ENCODE measurements around the gene PRKCH. TPM values are rescaled to one million over a fixed set of nuclear protein-coding genes. Genes with fewer than 3 reads are reported as not detected.
A peak's percentile ranks its signal among the peaks of the same experiment; 100 is the strongest.

Gene PRKCH
- total and polyA plus RNA-seq, 4 experiments from 2014 or later: 246 to 284 (median 249) TPM

DNA sequence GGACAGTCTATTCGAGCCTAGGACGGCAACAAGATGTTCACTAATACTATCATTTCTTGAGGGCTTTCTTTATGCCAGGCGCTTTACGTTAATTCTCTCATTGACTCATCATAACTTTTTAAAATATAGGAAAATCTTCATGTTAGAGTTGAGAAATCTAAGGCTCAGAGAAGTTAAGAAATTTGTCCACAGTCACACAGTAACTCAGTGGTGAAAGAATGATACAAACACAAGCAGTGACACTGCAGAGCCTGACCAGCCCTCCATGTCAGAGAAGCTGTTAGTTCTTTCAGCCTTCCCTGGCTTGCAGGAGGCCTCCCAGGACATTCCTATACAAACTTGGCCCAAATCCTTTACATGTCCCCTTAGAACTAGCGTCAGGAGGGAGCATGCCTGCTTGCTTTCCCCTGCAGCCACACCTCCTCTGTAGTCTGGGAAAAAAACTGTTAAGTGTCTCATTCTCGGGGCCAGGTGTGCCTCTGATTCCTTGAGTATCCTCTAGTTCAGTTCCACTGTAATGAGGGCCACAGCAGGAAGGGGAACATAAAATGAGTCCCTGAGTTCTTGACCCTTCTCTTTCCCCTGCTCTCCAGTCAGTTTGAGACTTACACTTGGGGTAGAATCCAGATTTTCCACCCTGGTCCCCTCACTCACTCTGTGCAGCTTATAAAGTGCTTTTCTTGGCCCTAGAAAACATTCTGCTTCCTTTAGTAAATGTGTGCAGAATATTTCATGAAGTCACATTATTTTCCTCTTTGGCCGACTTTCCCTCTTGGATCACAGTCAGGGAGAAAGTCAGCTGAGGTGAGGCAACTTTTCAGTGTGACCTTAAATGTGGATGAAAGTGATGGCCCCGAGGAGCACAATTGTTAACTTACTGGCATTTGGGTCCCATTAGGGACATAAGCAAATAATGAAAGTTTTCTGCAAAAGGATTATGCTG is 221.7 kb downstream of the PRKCH start:
- Histone ChIP-seq H3K4me1 (ENCODE audit: insufficient read depth, low read length) (no peaks in the 10 kb centered on the region), H3K27me3 (ENCODE audit: insufficient read depth, low read length) (no peaks in the 10 kb centered on the region), H3K27ac (ENCODE audit: low read depth, low read length) (no peak overlapping the region), H3K36me3 (ENCODE audit: insufficient read depth, low read length) (peaks cover 82% of the 10 kb centered on the region), H3K4me3 (ENCODE audit: low read length in 2 of 2) (no peak overlapping the region), H3K9me3 (ENCODE audit: control insufficient read depth in 1 of 2, low read length in 2 of 2) (no peaks in the 10 kb centered on the region)
- Mint-ChIP-seq H3K27me3 (no peaks in the 10 kb centered on the region), H3K4me3 (no peak overlapping the region), H3K27ac (peak overlapping the region in 4 of 7 donors; percentile 25 to 41 (median 34)), H3K9me3 (peaks cover 0 to 3% (median 0%) of the 10 kb centered on the region in 8 donors), H3K36me3 (peaks cover 61 to 96% of the 10 kb centered on the region in 2 donors), H3K4me1 (peaks cover 4 to 23% (median 10%) of the 10 kb centered on the region in 4 donors)
- intact Hi-C loops (cut with micrococcal nuclease): no loop called here
- no peak for DNase-seq
- CTCF ChIA-PET (ENCODE audit: partially characterized antibody): no interaction called here
- POLR2A ChIA-PET (ENCODE audit: partially characterized antibody): no interaction called here

DNA sequence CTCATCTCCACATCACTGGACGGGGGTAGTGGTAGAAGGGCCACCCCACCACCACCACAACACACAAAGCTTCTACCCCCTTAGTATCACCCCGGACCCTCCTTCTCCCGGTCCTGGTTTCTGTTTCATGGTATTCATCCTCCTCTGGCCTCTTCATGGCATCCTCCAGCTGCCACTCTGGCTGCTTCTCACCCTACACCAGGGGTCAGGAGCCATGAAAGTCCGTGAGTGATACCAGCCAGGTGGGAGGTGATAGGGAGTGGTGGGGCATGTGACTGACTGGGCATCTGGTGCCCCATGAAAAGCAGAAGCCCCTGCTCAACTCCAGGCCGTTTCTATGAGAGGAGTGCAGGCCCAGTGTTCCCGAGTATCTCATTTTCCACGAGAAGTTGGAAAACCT is 222.6 kb downstream of the PRKCH start:
- no peak for DNase-seq
- CTCF ChIA-PET (ENCODE audit: partially characterized antibody): interaction anchor here (1.0 kb wide), 1 partner anchor 10 kb away, joined by 3 read pairs; no protein-coding TSS in a partner anchor

GRCh38 chr14:61544448-61545330 is 223.3 kb downstream of the PRKCH start:
- Histone ChIP-seq H3K4me1 (ENCODE audit: insufficient read depth, low read length) (no peaks in the 10 kb centered on the region), H3K36me3 (ENCODE audit: insufficient read depth, low read length) (peaks cover 88% of the 10 kb centered on the region), H3K27ac (ENCODE audit: low read depth, low read length) (no peak overlapping the region), H3K4me3 (ENCODE audit: low read length in 2 of 2) (no peak overlapping the region), H3K9me3 (ENCODE audit: control insufficient read depth in 1 of 2, low read length in 2 of 2) (no peaks in the 10 kb centered on the region), H3K27me3 (ENCODE audit: insufficient read depth, low read length) (no peaks in the 10 kb centered on the region)
- Mint-ChIP-seq H3K4me1 (peaks cover 4 to 26% (median 12%) of the 10 kb centered on the region in 4 donors), H3K9me3 (peaks cover 0 to 3% (median 0%) of the 10 kb centered on the region in 8 donors), H3K4me3 (peak overlapping the region in 2 of 8 donors; percentile 18 to 31), H3K27me3 (no peaks in the 10 kb centered on the region), H3K36me3 (peaks cover 66 to 94% of the 10 kb centered on the region in 2 donors), H3K27ac (peak overlapping the region; percentile 14 to 85 (median 69))
- intact Hi-C loops (cut with micrococcal nuclease): no loop called here
- CTCF ChIA-PET (ENCODE audit: partially characterized antibody): interaction anchor here (1.0 to 1.7 kb wide), 3 partner anchors 9 to 185 kb away, joined by 3 to 14 read pairs (median 3); no protein-coding TSS in a partner anchor
- POLR2A ChIA-PET (ENCODE audit: partially characterized antibody): no interaction called here
- DNase-seq: no peak

More for the DNA sequence above, 222.6 kb downstream of the PRKCH start:
- Histone ChIP-seq H3K9me3 (ENCODE audit: control insufficient read depth in 1 of 2, low read length in 2 of 2) (no peaks in the 10 kb centered on the region), H3K27me3 (ENCODE audit: insufficient read depth, low read length) (no peaks in the 10 kb centered on the region), H3K27ac (ENCODE audit: low read depth, low read length) (no peak overlapping the region), H3K4me1 (ENCODE audit: insufficient read depth, low read length) (no peaks in the 10 kb centered on the region), H3K4me3 (ENCODE audit: low read length in 2 of 2) (no peak overlapping the region), H3K36me3 (ENCODE audit: insufficient read depth, low read length) (peaks cover 86% of the 10 kb centered on the region)
- H3K4me1 Mint-ChIP-seq: peaks cover 4 to 23% (median 11%) of the 10 kb centered on the region in 4 donors
- H3K9me3 Mint-ChIP-seq: peaks cover 0 to 3% (median 0%) of the 10 kb centered on the region in 8 donors
- H3K27me3 Mint-ChIP-seq: no peaks in the 10 kb centered on the region
- intact Hi-C loops (cut with micrococcal nuclease): no loop called here
- POLR2A ChIA-PET (ENCODE audit: partially characterized antibody): no interaction called here
- H3K36me3 Mint-ChIP-seq: peaks cover 63 to 94% of the 10 kb centered on the region in 2 donors
- peak overlapping the region in 2 of 7 donors; percentile 50 to 68 for H3K27ac Mint-ChIP-seq
- no peak overlapping the region for H3K4me3 Mint-ChIP-seq

DNA sequence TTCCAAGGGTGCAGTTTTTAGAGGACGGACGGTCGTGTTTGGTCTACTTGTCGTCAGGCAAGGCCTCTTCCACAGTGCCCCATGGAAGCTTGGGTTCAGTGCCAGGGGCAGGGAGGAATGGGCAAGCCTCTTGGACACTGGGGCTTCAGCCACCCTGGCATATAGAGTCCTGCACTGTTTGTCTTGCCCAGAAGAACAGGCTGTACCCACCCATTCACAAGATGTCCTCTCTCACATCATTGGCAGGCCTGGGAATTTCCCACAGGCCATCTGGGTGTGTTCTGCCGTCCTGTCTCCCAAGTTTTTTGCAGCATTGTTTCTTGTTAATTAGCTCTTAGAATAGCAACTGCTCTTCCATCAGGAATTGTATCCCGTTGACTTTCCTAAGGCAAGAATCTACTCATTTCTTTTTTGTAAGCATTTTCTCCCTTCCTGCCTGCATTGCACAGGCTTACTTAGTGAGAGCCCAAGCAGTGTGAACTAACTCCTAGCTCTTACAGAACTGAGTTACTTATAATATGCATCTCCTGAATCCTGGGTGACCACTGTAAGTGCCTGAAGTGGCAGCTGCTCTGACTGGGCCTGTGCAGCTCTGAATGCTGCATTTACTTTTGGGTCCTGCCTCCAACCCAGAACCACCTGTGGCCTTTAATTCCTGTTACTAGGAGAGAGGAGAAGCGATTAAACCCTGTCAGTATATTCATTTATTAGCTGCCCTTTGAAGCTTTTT is 224.5 kb downstream of the PRKCH start:
- peak overlapping the region in 1 of 8 donors; percentile 27 for H3K4me3 Mint-ChIP-seq

GRCh38 chr14:61547186-61548069 is 226.0 kb downstream of the PRKCH start:
- CTCF ChIA-PET (ENCODE audit: partially characterized antibody): interaction anchor here (1.8 kb wide), 2 partner anchors 10 to 72 kb away, joined by 6 to 9 read pairs; no protein-coding TSS in a partner anchor
- Histone ChIP-seq H3K27me3 (ENCODE audit: insufficient read depth, low read length) (no peaks in the 10 kb centered on the region), H3K27ac (ENCODE audit: low read depth, low read length) (no peak overlapping the region), H3K4me3 (ENCODE audit: low read length in 2 of 2) (no peak overlapping the region), H3K9me3 (ENCODE audit: control insufficient read depth in 1 of 2, low read length in 2 of 2) (no peaks in the 10 kb centered on the region), H3K36me3 (ENCODE audit: insufficient read depth, low read length) (peaks cover 85% of the 10 kb centered on the region), H3K4me1 (ENCODE audit: insufficient read depth, low read length) (peaks cover 13% of the 10 kb centered on the region)
- POLR2A ChIA-PET (ENCODE audit: partially characterized antibody): interaction anchor here (1.1 kb wide), 1 partner anchor 11 kb away, joined by 3 read pairs; no protein-coding TSS in a partner anchor
- H3K27me3 Mint-ChIP-seq: no peaks in the 10 kb centered on the region
- peak overlapping the region in 1 of 8 donors; percentile 34 for H3K4me3 Mint-ChIP-seq
- peaks cover 74 to 94% of the 10 kb centered on the region in 2 donors for H3K36me3 Mint-ChIP-seq
- no peak for DNase-seq
- peaks cover 0 to 3% (median 0%) of the 10 kb centered on the region in 8 donors for H3K9me3 Mint-ChIP-seq
- intact Hi-C loops (cut with micrococcal nuclease): no loop called here
- peaks cover 20 to 38% (median 27%) of the 10 kb centered on the region in 4 donors for H3K4me1 Mint-ChIP-seq
- peak overlapping the region; percentile 2 to 84 (median 60) for H3K27ac Mint-ChIP-seq

More for the DNA sequence above, 224.5 kb downstream of the PRKCH start:
- CTCF ChIA-PET (ENCODE audit: partially characterized antibody): interaction anchor here (1.2 to 1.8 kb wide), 3 partner anchors 12 to 184 kb away, joined by 3 to 14 read pairs (median 9); no protein-coding TSS in a partner anchor
- intact Hi-C loops (cut with micrococcal nuclease): no loop called here
- Mint-ChIP-seq H3K36me3 (peaks cover 69 to 94% of the 10 kb centered on the region in 2 donors), H3K4me1 (peaks cover 5 to 26% (median 16%) of the 10 kb centered on the region in 4 donors), H3K27ac (peak overlapping the region in 4 of 7 donors; percentile 16 to 85 (median 60)), H3K9me3 (peaks cover 0 to 3% (median 0%) of the 10 kb centered on the region in 8 donors), H3K27me3 (no peaks in the 10 kb centered on the region)
- peaks cover 87% of the 10 kb centered on the region for H3K36me3 ChIP-seq (ENCODE audit: insufficient read depth, low read length)
- no peaks in the 10 kb centered on the region for H3K27me3 ChIP-seq (ENCODE audit: insufficient read depth, low read length)
- no peak overlapping the region for H3K4me3 ChIP-seq (ENCODE audit: low read length in 2 of 2)
- POLR2A ChIA-PET (ENCODE audit: partially characterized antibody): interaction anchor here (1.1 kb wide), 1 partner anchor 15 kb away, joined by 3 read pairs; no protein-coding TSS in a partner anchor
- H3K9me3 ChIP-seq (ENCODE audit: control insufficient read depth in 1 of 2, low read length in 2 of 2): no peaks in the 10 kb centered on the region
- DNase-seq: no peak
- no peak overlapping the region for H3K27ac ChIP-seq (ENCODE audit: low read depth, low read length)
- no peaks in the 10 kb centered on the region for H3K4me1 ChIP-seq (ENCODE audit: insufficient read depth, low read length)

Measured in CD4-positive, alpha-beta memory T cell (primary cell).